ENCODE results near the gene ZNF593. TPM values are rescaled to one million over a fixed set of nuclear protein-coding genes. Genes with fewer than 3 reads are reported as not detected.

The ZNF593 gene
- total RNA-seq, 6 experiments from 2014 or later = 33.5 to 46.3 (median 38.7) TPM

GRCh38 chr1:26169198-26169554, 532 bp upstream of the ZNF593 start:
- peak overlapping the region; percentile 95 for H3K4me3 Mint-ChIP-seq
- H3K36me3 Mint-ChIP-seq (ENCODE audit: low read depth) = no peaks in the 10 kb centered on the region
- no peaks in the 10 kb centered on the region for H3K9me3 Mint-ChIP-seq
- H3K27me3 Mint-ChIP-seq (ENCODE audit: insufficient read depth) = peaks cover 14% of the 10 kb centered on the region
- DNase-seq = no peak
- H3K27ac Mint-ChIP-seq = no peak overlapping the region; the same call in 1 of the 2 replicates
- peaks cover 11% of the 10 kb centered on the region for H3K4me1 Mint-ChIP-seq (ENCODE audit: low read depth)
- TF ChIP-seq CTCF (IDR thresholded peaks at IDR 0.05) = no peak

DNA sequence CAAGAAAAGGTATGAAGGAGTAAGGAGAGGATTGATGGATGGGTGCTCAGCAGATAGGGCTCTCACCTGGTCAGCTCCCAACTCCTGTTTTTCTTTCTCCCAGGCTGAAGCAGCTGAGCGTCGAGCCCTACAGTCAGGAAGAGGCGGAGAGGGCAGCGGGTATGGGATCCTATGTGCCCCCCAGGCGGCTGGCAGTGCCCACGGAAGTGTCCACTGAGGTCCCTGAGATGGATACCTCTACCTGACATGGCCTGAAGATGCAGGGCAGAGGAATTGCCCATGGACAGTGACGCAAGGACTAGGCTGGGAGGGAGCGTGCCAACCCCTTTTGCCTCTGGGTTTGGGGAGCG, 739 bp downstream of the ZNF593 start:
- Mint-ChIP-seq H3K36me3 (ENCODE audit: low read depth) (no peaks in the 10 kb centered on the region), H3K4me3 (peak overlapping the region; percentile 95), H3K4me1 (ENCODE audit: low read depth) (peaks cover 11% of the 10 kb centered on the region), H3K9me3 (no peaks in the 10 kb centered on the region), H3K27ac (peak overlapping the region; percentile 87), H3K27me3 (ENCODE audit: insufficient read depth) (peaks cover 12% of the 10 kb centered on the region)
- no peak for DNase-seq
- no peak for TF ChIP-seq CTCF (IDR thresholded peaks at IDR 0.05)

DNA sequence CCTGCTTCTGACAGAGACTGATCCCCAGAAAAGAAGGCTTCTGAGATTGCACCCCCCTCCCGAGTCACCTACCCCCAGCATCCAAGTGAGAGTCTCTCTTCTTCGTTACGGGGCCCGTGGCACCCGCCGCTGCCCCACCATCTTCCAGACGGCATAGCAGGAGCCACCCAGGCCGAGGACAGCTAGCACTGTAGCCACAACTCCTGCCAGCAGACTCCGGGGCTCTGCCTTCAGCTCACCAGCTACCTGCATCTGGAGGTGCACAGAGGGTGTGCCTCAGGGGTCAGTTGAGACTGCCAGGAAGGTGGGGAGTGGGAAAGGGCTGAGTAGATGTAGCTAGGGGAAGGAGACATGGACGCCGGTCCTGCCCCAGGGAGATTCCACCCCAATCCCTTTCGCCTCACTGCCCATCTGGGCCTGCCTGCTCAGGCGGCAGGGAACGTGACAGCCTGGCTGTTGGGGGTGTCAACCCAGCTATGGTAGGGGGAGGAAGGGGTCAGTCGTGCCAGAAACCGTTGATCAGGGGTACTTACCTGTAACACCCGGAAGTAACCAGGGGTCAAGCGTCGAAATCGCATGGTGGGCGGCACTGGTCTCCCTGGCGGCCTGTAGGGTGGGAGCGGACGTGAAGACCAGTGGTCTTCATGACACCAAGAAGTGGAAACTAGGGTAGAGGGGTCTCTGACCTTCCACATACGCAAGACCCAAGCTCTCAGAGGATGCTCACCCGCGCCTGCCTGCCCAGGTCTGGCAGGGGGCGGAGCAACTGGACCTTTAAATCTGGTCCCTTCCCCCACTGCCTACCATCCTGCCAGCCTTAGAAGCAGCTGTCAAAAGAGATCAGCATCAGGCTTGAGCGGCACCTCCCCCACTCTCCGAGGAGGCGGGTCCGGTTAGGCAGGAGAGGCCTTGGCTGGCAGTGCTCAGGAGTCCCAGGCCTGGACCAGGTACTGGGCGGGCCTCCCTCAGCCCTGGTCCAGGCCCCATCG, 1.7 kb downstream of the ZNF593 start, which contains the start of gene ZNF593OS:
TSS of gene ZNF593OS (minus strand) at position 749 of the 989 bp plus-strand sequence. CDS start at position 578, 171 bp downstream.
- Mint-ChIP-seq H3K4me3 (peak within 1 kb of the TSS; percentile 95), H3K27me3 (ENCODE audit: insufficient read depth) (peaks cover 7% of the 10 kb centered on the region; the same call in 1 of the 2 replicates), H3K27ac (0 out of 2 replicates have a peak within 1 kb of the TSS, but pooled peaks have one; percentile 29), H3K4me1 (ENCODE audit: low read depth) (peaks cover 11% of the 10 kb centered on the region), H3K36me3 (ENCODE audit: low read depth) (no peaks in the 10 kb centered on the region), H3K9me3 (no peaks in the 10 kb centered on the region)
- no peak for DNase-seq
- TF ChIP-seq CTCF (IDR thresholded peaks at IDR 0.05) = no peak

DNA sequence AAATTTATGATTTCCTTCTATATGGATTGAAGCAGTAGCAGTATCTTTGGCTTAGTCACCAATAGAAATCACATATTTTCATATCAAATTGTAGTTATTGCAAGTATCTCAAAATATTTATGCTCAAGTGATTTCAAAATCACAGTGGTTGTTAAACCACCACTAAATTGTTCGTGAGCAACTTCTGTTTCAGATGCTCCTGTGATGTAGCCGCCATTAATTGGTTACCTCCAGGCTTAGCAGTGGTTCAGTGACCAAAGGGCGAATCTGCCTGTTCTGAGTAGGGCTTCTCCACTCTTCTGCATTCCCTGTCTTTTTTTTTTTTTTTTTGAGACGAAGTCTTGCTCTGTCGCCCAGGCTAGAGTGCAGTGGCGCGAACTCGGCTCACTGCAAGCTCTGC, 5.6 kb downstream of the ZNF593 start:
- H3K36me3 Mint-ChIP-seq (ENCODE audit: low read depth) = no peaks in the 10 kb centered on the region
- no peaks in the 10 kb centered on the region for H3K9me3 Mint-ChIP-seq
- no peak for DNase-seq
- peaks cover 2% of the 10 kb centered on the region for H3K27me3 Mint-ChIP-seq (ENCODE audit: insufficient read depth)
- H3K4me1 Mint-ChIP-seq (ENCODE audit: low read depth) = peaks cover 10% of the 10 kb centered on the region
- H3K27ac Mint-ChIP-seq = no peak overlapping the region
- TF ChIP-seq CTCF (IDR thresholded peaks at IDR 0.05) = no peak
- H3K4me3 Mint-ChIP-seq = no peak overlapping the region

DNA sequence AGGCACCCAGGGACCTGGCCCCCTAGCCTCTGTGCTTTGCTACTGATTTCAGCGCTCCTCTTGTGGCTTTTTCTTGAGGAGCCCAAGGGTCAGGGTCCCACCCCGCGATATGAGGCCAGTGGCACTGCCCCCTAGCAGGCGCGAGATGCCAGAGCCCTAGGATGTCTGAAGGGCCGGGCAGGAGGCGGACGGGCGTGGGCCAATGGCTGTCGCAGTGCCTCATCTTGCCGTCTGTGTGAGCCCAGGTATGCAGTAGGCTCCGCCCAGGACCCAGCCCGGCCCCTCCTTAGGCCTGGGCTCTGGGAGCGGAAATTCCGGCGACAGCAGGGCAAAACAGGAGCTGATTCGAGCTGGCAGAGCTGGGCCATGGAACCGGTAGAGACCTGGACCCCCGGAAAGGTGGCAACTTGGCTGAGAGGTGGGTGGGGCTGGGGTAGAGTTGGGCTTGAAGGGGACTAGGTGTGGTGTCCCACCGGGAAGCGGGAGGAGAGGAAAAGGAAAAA, 7.5 kb downstream of the ZNF593 start, which contains the start of gene CNKSR1:
TSS of gene CNKSR1 (plus strand) at position 310 of the 503 bp plus-strand sequence. CDS start at position 367, 57 bp downstream.
- Mint-ChIP-seq H3K36me3 (ENCODE audit: low read depth) (no peaks in the 10 kb centered on the region), H3K27ac (no peak within 1 kb of the TSS), H3K9me3 (no peaks in the 10 kb centered on the region), H3K4me1 (ENCODE audit: low read depth) (peaks cover 5% of the 10 kb centered on the region; the same call in 1 of the 2 replicates), H3K4me3 (no peak within 1 kb of the TSS), H3K27me3 (ENCODE audit: insufficient read depth) (peaks cover 3% of the 10 kb centered on the region)
- DNase-seq = no peak
- TF ChIP-seq CTCF (IDR thresholded peaks at IDR 0.05) = 0 out of 2 replicates have a peak, but pooled peaks have one; percentile 10

Data from HFFc6 (cell line).